ENCODE data around the gene KCNMB2.

The KCNMB2 gene

GRCh38 chr3:178658694-178659325, 122.6 kb downstream of the KCNMB2 start:
- peak; percentile 9 for DNase-seq

GRCh38 chr3:178663201-178663934, 127.1 kb downstream of the KCNMB2 start:
- DNase-seq: no peak

GRCh38 chr3:178665747-178666146, 129.5 kb downstream of the KCNMB2 start:
- DNase-seq: no peak

- DNase-seq: peak; percentile 53
Observed at GRCh38 chr3:178669022-178669601, 132.9 kb downstream of the KCNMB2 start.

- no peak for DNase-seq
Observed at GRCh38 chr3:178669758-178670157, 133.5 kb downstream of the KCNMB2 start.

- DNase-seq: no peak
Observed at GRCh38 chr3:178671377-178671776, 135.1 kb downstream of the KCNMB2 start.

GRCh38 chr3:178671791-178672190, 135.6 kb downstream of the KCNMB2 start:
- peak; percentile 80 for DNase-seq

GRCh38 chr3:178672275-178672674, 136.0 kb downstream of the KCNMB2 start:
- DNase-seq: peak; percentile 24

GRCh38 chr3:178673529-178673928, 137.3 kb downstream of the KCNMB2 start:
- DNase-seq: no peak

GRCh38 chr3:178676077-178676476, 139.8 kb downstream of the KCNMB2 start:
- DNase-seq: no peak

- DNase-seq: no peak
Observed at GRCh38 chr3:178676942-178677790, 140.9 kb downstream of the KCNMB2 start.

GRCh38 chr3:178677961-178678360, 141.7 kb downstream of the KCNMB2 start:
- DNase-seq: no peak

GRCh38 chr3:178680037-178680436, 143.8 kb downstream of the KCNMB2 start:
- no peak for DNase-seq

GRCh38 chr3:178680489-178680888, 144.3 kb downstream of the KCNMB2 start:
- DNase-seq: no peak

- no peak for DNase-seq
Observed at GRCh38 chr3:178684881-178685590, 148.8 kb downstream of the KCNMB2 start.

- no peak for DNase-seq
Observed at GRCh38 chr3:178685591-178685906, 149.3 kb downstream of the KCNMB2 start.

- no peak for DNase-seq
Observed at GRCh38 chr3:178686826-178687225, 150.6 kb downstream of the KCNMB2 start.

GRCh38 chr3:178690571-178690970, 154.3 kb downstream of the KCNMB2 start:
- DNase-seq: no peak

GRCh38 chr3:178699364-178699763, 163.1 kb downstream of the KCNMB2 start:
- DNase-seq: no peak

GRCh38 chr3:178699810-178700209, 163.6 kb downstream of the KCNMB2 start:
- no peak for DNase-seq

GRCh38 chr3:178703268-178703975, 167.2 kb downstream of the KCNMB2 start:
- peak; percentile 78 for DNase-seq

GRCh38 chr3:178705925-178706324, 169.7 kb downstream of the KCNMB2 start:
- peak; percentile 67 for DNase-seq

Measured in fibroblast of upper back skin (primary cell).